Measurements from ENCODE around the gene SPNS1. TPM values are rescaled to one million over a fixed set of nuclear protein-coding genes. Genes with fewer than 3 reads are reported as not detected.
A peak's percentile ranks its signal among the peaks of the same experiment; 100 is the strongest.

SPNS1 gene
- total and polyA plus RNA-seq, 9 donors: 4.5 to 25.5 (median 17.4) TPM

DNA sequence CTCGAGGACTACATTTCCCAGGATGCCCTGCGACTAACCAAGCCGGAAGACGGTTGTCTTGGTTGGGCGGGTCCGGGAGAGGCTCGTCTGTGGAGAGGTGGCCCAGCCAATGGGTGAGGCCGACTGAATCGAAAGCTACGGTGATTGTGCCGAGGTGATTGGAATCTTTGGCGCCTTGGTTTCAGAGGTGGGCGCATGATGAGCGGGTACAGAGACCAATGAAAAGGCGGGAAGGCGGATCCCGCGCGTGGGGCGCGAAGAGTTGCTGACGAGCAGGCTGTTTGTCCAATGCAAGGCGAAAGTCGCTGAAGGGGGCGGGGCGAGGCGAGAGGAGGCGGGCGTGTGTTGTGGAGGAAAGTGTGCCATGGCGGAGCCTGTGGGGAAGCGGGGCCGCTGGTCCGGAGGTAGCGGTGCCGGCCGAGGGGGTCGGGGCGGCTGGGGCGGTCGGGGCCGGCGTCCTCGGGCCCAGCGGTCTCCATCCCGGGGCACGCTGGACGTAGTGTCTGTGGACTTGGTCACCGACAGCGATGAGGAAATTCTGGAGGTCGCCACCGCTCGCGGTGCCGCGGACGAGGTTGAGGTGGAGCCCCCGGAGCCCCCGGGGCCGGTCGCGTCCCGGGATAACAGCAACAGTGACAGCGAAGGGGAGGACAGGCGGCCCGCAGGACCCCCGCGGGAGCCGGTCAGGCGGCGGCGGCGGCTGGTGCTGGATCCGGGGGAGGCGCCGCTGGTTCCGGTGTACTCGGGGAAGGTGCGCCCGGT is 23.7 kb upstream of the SPNS1 start, which contains the start of gene NFATC2IP:
TSS of gene NFATC2IP (plus strand) at position 290 of the 762 bp plus-strand sequence. CDS start at position 365, 75 bp downstream.
- DNase-seq: peak; percentile 99 to 100 (median 100)
- Histone ChIP-seq H3K27me3 (no peaks in the 10 kb centered on the region), H3K9me3 (no peaks in the 10 kb centered on the region), H3K36me3 (no peaks in the 10 kb centered on the region), H3K4me1 (ENCODE audit: insufficient read depth) (peaks cover 5% of the 10 kb centered on the region), H3K4me3 (peak within 1 kb of the TSS; percentile 92), H3K27ac (peak within 1 kb of the TSS in 1 of 2 donors; percentile 58)
- 1% methylated on average over 54 to 79 of the region's 79 CpGs for WGBS, 3 donors
- intact Hi-C loops (cut with DNase I): no loop called here
- no peak for TF ChIP-seq EP300 (IDR thresholded peaks at IDR 0.05)
- no peak for TF ChIP-seq CTCF (IDR thresholded peaks at IDR 0.05)
- TF ChIP-seq POLR2A (IDR thresholded peaks at IDR 0.05): no peak

DNA sequence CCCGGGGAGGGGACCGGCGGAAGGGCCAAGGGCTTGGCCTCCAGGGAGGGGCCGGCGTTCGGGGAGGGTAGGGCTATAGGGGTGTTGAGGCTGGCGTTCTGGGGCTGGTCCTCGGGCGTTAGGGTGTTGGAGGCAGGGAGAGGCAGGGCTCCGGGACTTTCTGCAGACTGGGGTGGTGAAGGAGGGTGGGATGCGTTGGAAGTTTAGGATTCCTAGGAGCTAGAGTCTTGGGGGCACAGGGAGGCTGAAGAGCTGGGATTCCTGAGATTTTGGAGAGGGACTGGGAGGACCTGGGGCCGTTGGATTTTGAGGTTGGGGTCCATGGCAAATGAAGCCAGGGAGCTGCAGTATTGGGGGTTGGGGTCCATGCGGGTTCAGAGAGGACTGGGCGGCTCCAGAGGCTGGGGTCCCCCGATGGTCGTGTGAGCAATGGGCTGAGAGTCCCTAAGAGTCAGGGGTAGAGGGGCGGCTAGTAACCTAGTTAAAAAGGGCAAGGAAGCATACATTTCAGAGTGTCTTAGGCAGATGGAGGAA is 23.1 kb upstream of the SPNS1 start:
- Histone ChIP-seq H3K4me1 (ENCODE audit: insufficient read depth) (peaks cover 4% of the 10 kb centered on the region), H3K4me3 (peak overlapping the region; percentile 92), H3K27ac (peak overlapping the region in 1 of 2 donors; percentile 58), H3K9me3 (no peaks in the 10 kb centered on the region), H3K27me3 (no peaks in the 10 kb centered on the region), H3K36me3 (no peaks in the 10 kb centered on the region)
- intact Hi-C loops (cut with DNase I): no loop called here
- WGBS, 3 donors: 1 to 3% (median 1%) methylated on average over 17 of the region's 17 CpGs
- peak in 1 of 5 donors; percentile 62 for DNase-seq
- TF ChIP-seq EP300 (IDR thresholded peaks at IDR 0.05): no peak
- no peak for TF ChIP-seq POLR2A (IDR thresholded peaks at IDR 0.05)
- no peak for TF ChIP-seq CTCF (IDR thresholded peaks at IDR 0.05)

- 92 to 96% (median 93%) methylated on average over 9 of the region's 9 CpGs for WGBS, 3 donors
- Histone ChIP-seq H3K4me3 (no peak overlapping the region), H3K27me3 (no peaks in the 10 kb centered on the region), H3K4me1 (ENCODE audit: insufficient read depth) (no peaks in the 10 kb centered on the region), H3K27ac (no peak overlapping the region), H3K9me3 (no peaks in the 10 kb centered on the region), H3K36me3 (no peaks in the 10 kb centered on the region)
- intact Hi-C loops (cut with DNase I): no loop called here
- TF ChIP-seq POLR2A (IDR thresholded peaks at IDR 0.05): no peak
- TF ChIP-seq CTCF (IDR thresholded peaks at IDR 0.05): no peak
- no peak for TF ChIP-seq EP300 (IDR thresholded peaks at IDR 0.05)
- no peak for DNase-seq
These were observed 16.4 kb upstream of the SPNS1 start for GRCh38 chr16:28958216-28958615.

DNA sequence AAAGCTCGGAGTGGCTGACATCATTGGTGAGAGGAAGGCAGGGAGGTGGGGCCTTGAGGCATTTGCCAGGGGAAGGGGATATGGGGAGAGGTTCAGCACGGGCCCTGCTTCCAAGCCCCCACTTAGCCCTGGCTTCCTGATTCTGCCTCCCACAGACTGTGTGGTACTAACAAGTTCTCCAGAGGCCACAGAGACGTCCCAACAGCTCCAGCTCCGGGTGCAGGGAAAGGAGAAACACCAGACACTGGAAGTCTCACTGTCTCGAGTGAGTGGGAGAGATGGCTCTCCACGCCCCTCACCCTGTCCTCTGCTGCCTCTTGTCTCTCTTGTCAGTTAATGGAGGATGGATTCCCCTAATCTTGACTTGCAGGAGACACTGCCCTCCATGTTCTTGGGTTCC is 15.7 kb upstream of the SPNS1 start:
- H3K27ac ChIP-seq: no peak overlapping the region
- DNase-seq: no peak
- no peaks in the 10 kb centered on the region for H3K27me3 ChIP-seq
- H3K4me3 ChIP-seq: no peak overlapping the region
- intact Hi-C loops (cut with DNase I): no loop called here
- WGBS, 3 donors: 83 to 87% (median 84%) methylated on average over 6 of the region's 6 CpGs
- no peaks in the 10 kb centered on the region for H3K9me3 ChIP-seq
- no peaks in the 10 kb centered on the region for H3K36me3 ChIP-seq
- no peak for TF ChIP-seq EP300 (IDR thresholded peaks at IDR 0.05)
- TF ChIP-seq POLR2A (IDR thresholded peaks at IDR 0.05): no peak
- TF ChIP-seq CTCF (IDR thresholded peaks at IDR 0.05): no peak
- no peaks in the 10 kb centered on the region for H3K4me1 ChIP-seq (ENCODE audit: insufficient read depth)
